A549 (cell line): ENCODE results near the gene CRTC3. TPM values are rescaled to one million over a fixed set of nuclear protein-coding genes. Genes with fewer than 3 reads are reported as not detected.
A peak's percentile ranks its signal among the peaks of the same experiment; 100 is the strongest.

ENCODE experiments used
- ATAC-seq, 2 experiments: fragments of 200-7000 bp in 1 of 2; fragments of >200 bp in 1 of 2; cut with Nextera tagmentation in 1 of 2; cut with Tn5 transposase in 1 of 2; 3 replicates each; pipeline versions ENCODE4 v1.8.0 to v1.9.1; 2018 to 2020; ENCODE audit warnings: mild to moderate bottlenecking in 1 of 2, moderate library complexity in 1 of 2
- CTCF ChIA-PET: fragments of 300-600 bp; sonication (Branson Sonifier 250); formaldehyde crosslinking; extraction: SDS; loops from one replicate; lab custom pipeline; 2021; ENCODE audit warnings: antibody characterized with exemption, inconsistent platforms; lab: Yijun Ruan, JAX
- POLR2A ChIA-PET: fragments of 350-600 bp; formaldehyde crosslinking; extraction: SDS; loops from one replicate; lab custom pipeline; 2021; ENCODE audit warnings: antibody characterized with exemption, inconsistent platforms; lab: Yijun Ruan, JAX
- DNase-seq, 2 experiments: peaks; one replicate each; pipeline versions ENCODE4 v3.0.0 to v3.0.0-alpha.2; 2011 to 2016; ENCODE audit warnings: low read depth in 1 of 2, low spot score in 1 of 2
- FAIRE-seq: peaks from 2 replicates; lab custom pipeline; 2011; peaks lifted over from hg19 to GRCh38; lab: Jason Lieb, UNC
- H3K27ac ChIP-seq, 2 experiments: fragments of >200 bp; sonication (Bioruptor Twin); formaldehyde crosslinking; 3 replicates each; pipeline ENCODE4 v1.5.1; 2016 to 2017
- H3K4me1 ChIP-seq: fragments of >200 bp; sonication (Bioruptor Twin); formaldehyde crosslinking; 3 replicates; pipeline ENCODE4 v1.6.1; 2016
- H3K4me2 ChIP-seq: fragments of >200 bp; sonication (Bioruptor Twin); formaldehyde crosslinking; 3 replicates; pipeline ENCODE4 v1.6.1; 2016
- H3K4me3 ChIP-seq: fragments of >200 bp; sonication (Bioruptor Twin); formaldehyde crosslinking; 3 replicates; pipeline ENCODE4 v1.5.1; 2016
- H3K9me3 ChIP-seq: fragments of >200 bp; sonication (Bioruptor Twin); formaldehyde crosslinking; 3 replicates; pipeline ENCODE4 v1.6.1; 2016
- BCL3 ChIP-seq: fragments of >200 bp; sonication (Bioruptor Twin); formaldehyde crosslinking; IDR thresholded peaks from 3 replicates; pipeline ENCODE4 v1.6.1; 2016
- CBX8 ChIP-seq: fragments of 200-600 bp; sonication (generic); IDR thresholded peaks from 2 replicates; pipeline ENCODE4 v1.6.1; 2016
- CHD2 ChIP-seq: fragments of 150-350 bp; IDR thresholded peaks from 2 replicates; pipeline ENCODE4 v1.6.1; 2014; ENCODE audit warnings: low read length; ENCODE audit not compliant: partially characterized antibody
- CHD4 ChIP-seq: fragments of 200-600 bp; sonication (generic); IDR thresholded peaks from 2 replicates; pipeline ENCODE4 v1.6.1; 2016; ENCODE audit warnings: antibody characterized with exemption, mild to moderate bottlenecking, borderline replicate concordance
- E2F6 ChIP-seq: IDR thresholded peaks from 2 replicates; pipeline ENCODE4 v1.6.1; 2012; ENCODE audit warnings: low read depth, borderline replicate concordance
- ESRRA ChIP-seq: fragments of 150-350 bp; IDR thresholded peaks from 2 replicates; pipeline ENCODE4 v1.6.1; 2014; ENCODE audit warnings: mild to moderate bottlenecking, low read length, borderline replicate concordance
- FOSB ChIP-seq: fragments of 250-450 bp; sonication (Bioruptor Pico); IDR thresholded peaks from 2 replicates; pipeline ENCODE4 v1.5.0; 2020; ENCODE audit warnings: mild to moderate bottlenecking, moderate library complexity
- FOXS1 ChIP-seq: fragments of 250-450 bp; sonication (Bioruptor Pico); IDR thresholded peaks from 2 replicates; pipeline ENCODE4 v1.5.0; 2020; ENCODE audit warnings: mild to moderate bottlenecking, moderate library complexity
- GATA3 ChIP-seq: IDR thresholded peaks from 2 replicates; pipeline ENCODE4 v1.6.1; 2012; ENCODE audit warnings: borderline replicate concordance
- HDAC2 ChIP-seq: fragments of 200-600 bp; sonication (generic); IDR thresholded peaks from 2 replicates; pipeline ENCODE4 v1.6.1; 2016
- HES2 ChIP-seq: fragments of >200 bp; sonication (Bioruptor Twin); formaldehyde crosslinking; IDR thresholded peaks from 2 replicates; pipeline ENCODE4 v1.6.1; 2016
- HEYL ChIP-seq: fragments of 250-450 bp; sonication (Bioruptor Pico); IDR thresholded peaks from 2 replicates; pipeline ENCODE4 v1.8.0; 2021; ENCODE audit warnings: mild to moderate bottlenecking, moderate library complexity
- JUN ChIP-seq, 2 experiments: fragments of >200 bp; sonication (Bioruptor Twin); formaldehyde crosslinking; IDR thresholded peaks; 2 replicates in 1 of 2; 3 replicates in 1 of 2; pipeline ENCODE4 v1.6.1; 2016 to 2017
- KDM1A ChIP-seq: fragments of 200-600 bp; sonication (generic); IDR thresholded peaks from 2 replicates; pipeline ENCODE4 v1.6.1; 2016; ENCODE audit warnings: low read depth, mild to moderate bottlenecking
- MAFK ChIP-seq: fragments of 450-650 bp; IDR thresholded peaks from 2 replicates; pipeline ENCODE4 v1.6.1; 2014; ENCODE audit not compliant: partially characterized antibody
- MAX ChIP-seq: IDR thresholded peaks from 2 replicates; pipeline ENCODE4 v1.6.1; 2012
- MYC ChIP-seq: IDR thresholded peaks from 2 replicates; pipeline ENCODE4 v1.6.1; 2012; ENCODE audit warnings: mild to moderate bottlenecking, inconsistent platforms, low read length, improper control_type of control experiment, borderline replicate concordance
- NFE2L2 ChIP-seq: fragments of 150-350 bp; conservative IDR thresholded peaks from 2 replicates; pipeline ENCODE4 v1.6.1; 2014; ENCODE audit warnings: low read length
- NPAS2 ChIP-seq: fragments of 250-450 bp; sonication (Bioruptor Pico); IDR thresholded peaks from 2 replicates; pipeline ENCODE4 v1.8.0; 2022; ENCODE audit warnings: mild to moderate bottlenecking, moderate library complexity, borderline replicate concordance
- POLR2A ChIP-seq: IDR thresholded peaks from 2 replicates; pipeline ENCODE4 v1.6.1; 2012; ENCODE audit warnings: mild to moderate bottlenecking, low read length
- RAD21 ChIP-seq, 2 experiments: fragments of >200 bp in 1 of 2; sonication (Bioruptor Twin) in 1 of 2; formaldehyde crosslinking in 1 of 2; IDR thresholded peaks in 1 of 2; conservative IDR thresholded peaks in 1 of 2; 2 replicates in 1 of 2; 3 replicates in 1 of 2; pipeline ENCODE4 v1.6.1; 2012 to 2018; ENCODE audit warnings: inconsistent platforms in 1 of 2
- REST ChIP-seq: fragments of 200-600 bp; sonication (generic); IDR thresholded peaks from 2 replicates; pipeline ENCODE4 v1.6.1; 2016; ENCODE audit warnings: antibody characterized with exemption, mild to moderate bottlenecking, moderate library complexity
- RFX5 ChIP-seq: fragments of 450-650 bp; IDR thresholded peaks from 2 replicates; pipeline ENCODE4 v1.7.1; 2014; ENCODE audit warnings: antibody characterized with exemption, mild to moderate bottlenecking, moderate library complexity
- RNF2 ChIP-seq: fragments of 200-600 bp; sonication (generic); IDR thresholded peaks from 2 replicates; pipeline ENCODE4 v1.6.1; 2016; ENCODE audit warnings: low read depth, mild to moderate bottlenecking, antibody characterized with exemption, moderate library complexity, borderline replicate concordance
- SMC3 ChIP-seq: fragments of >200 bp; sonication (Bioruptor Twin); formaldehyde crosslinking; IDR thresholded peaks from 3 replicates; pipeline ENCODE4 v1.6.1; 2018; ENCODE audit warnings: inconsistent platforms
- SREBF2 ChIP-seq: fragments of 450-650 bp; IDR thresholded peaks from 2 replicates; pipeline ENCODE4 v1.6.1; 2014; ENCODE audit warnings: mild to moderate bottlenecking, moderate library complexity
- TFCP2L1 ChIP-seq: fragments of 250-450 bp; sonication (Bioruptor Pico); IDR thresholded peaks from 2 replicates; pipeline ENCODE4 v1.5.0; 2021; ENCODE audit warnings: mild to moderate bottlenecking
- ZC3H11A ChIP-seq: fragments of 450-650 bp; IDR thresholded peaks from 2 replicates; pipeline ENCODE4 v1.6.1; 2014; ENCODE audit warnings: antibody characterized with exemption, mild to moderate bottlenecking
- ZSCAN20 ChIP-seq: fragments of 250-450 bp; sonication (Bioruptor Pico); IDR thresholded peaks from 2 replicates; pipeline ENCODE4 v1.8.0; 2022; ENCODE audit warnings: mild to moderate bottlenecking, moderate library complexity
- WGBS: methylation state at CpG from one replicate; pipeline ENCODE4 v1.1.6; 2017; ENCODE audit errors: missing lambda C conversion rate; 5-methylcytosine and 5-hydroxymethylcytosine counted together
- polyA plus RNA-seq, 4 experiments: library from polyadenylated mRNA; depleted of rRNA in 3 of 4; stranded (reverse); fragments of >200 nt; fragmentation: RNase III in 1 of 4; extraction: RNeasy Plus Mini Kit Qiagen cat#74134 plus additional on column Dnase treatment in 1 of 4; gene quantifications; 2 replicates in 3 of 4; 3 replicates in 1 of 4; pipeline ENCODE4 v1.2.3, GENCODE V29; 2011 to 2017

CRTC3 gene
- polyA plus RNA-seq, 2 of the 4 experiments (the other 2 are of a cell fraction) = 17.5 to 30.5 TPM

GRCh38 chr15:90562669-90563068, 32.9 kb downstream of the CRTC3 start:
- Histone ChIP-seq H3K4me1 (peaks cover 42% of the 10 kb centered on the region; the same call in 2 of the 3 replicates), H3K27ac (0 out of 6 replicates have a peak overlapping the region, but pooled peaks of 1 of the 2 experiments have one; percentile 1), H3K4me3 (no peak overlapping the region), H3K9me3 (no peaks in the 10 kb centered on the region), H3K4me2 (no peak overlapping the region)
- CTCF ChIA-PET = interaction anchor here (1.3 to 1.6 kb wide), 3 partner anchors 12 to 80 kb away, joined by 3 to 6 read pairs (median 5); no protein-coding TSS in a partner anchor
- POLR2A ChIA-PET = no interaction called here
- ATAC-seq (no peak), DNase-seq (no peak), FAIRE-seq (no peak)
- TF ChIP-seq E2F6 (no peak), CHD4 (no peak), RNF2 (no peak), CHD2 (no peak), REST (no peak), ZC3H11A (no peak), CBX8 (no peak), ESRRA (no peak), RAD21 (conservative IDR thresholded peaks at IDR 0.05 in 1 of 2, IDR thresholded peaks at IDR 0.05 in 1 of 2) (no peak), GATA3 (no peak), SREBF2 (no peak), FOXS1 (CRISPR knock-in tag) (no peak), BCL3 (no peak), MAX (no peak), HES2 (no peak), POLR2A (no peak), HDAC2 (no peak), JUN (IDR thresholded peaks at IDR 0.05) (no peak)
- 88% methylated on average over 5 of the region's 5 CpGs for WGBS

GRCh38 chr15:90563463-90563862, 33.7 kb downstream of the CRTC3 start:
- no peak for ATAC-seq
- FAIRE-seq = no peak
- no peak for DNase-seq
- Histone ChIP-seq H3K27ac (no peak overlapping the region), H3K4me3 (no peak overlapping the region), H3K9me3 (no peaks in the 10 kb centered on the region), H3K4me2 (no peak overlapping the region), H3K4me1 (peaks cover 34% of the 10 kb centered on the region; the same call in 2 of the 3 replicates)
- ChIA-PET POLR2A (no interaction called here), CTCF (interaction anchor here (0.6 to 1.6 kb wide), 3 partner anchors 13 to 370 kb away, joined by 3 to 5 read pairs (median 3); no protein-coding TSS in a partner anchor)
- WGBS = 93% methylated on average over 3 of the region's 3 CpGs
- no peak for TF ChIP-seq SMC3
- no peak for TF ChIP-seq FOSB (CRISPR knock-in tag)
- no peak for TF ChIP-seq REST
- no peak for TF ChIP-seq MAFK
- TF ChIP-seq CBX8 = no peak
- TF ChIP-seq KDM1A = no peak
- no peak for TF ChIP-seq NFE2L2
- TF ChIP-seq ZSCAN20 (CRISPR knock-in tag) = no peak
- TF ChIP-seq HES2 = no peak
- TF ChIP-seq RFX5 = no peak
- no peak for TF ChIP-seq TFCP2L1 (CRISPR knock-in tag)
- no peak for TF ChIP-seq NPAS2
- no peak for TF ChIP-seq HEYL (CRISPR knock-in tag)
- no peak for TF ChIP-seq GATA3
- TF ChIP-seq MYC = no peak
